Naive B cell (primary cell): ENCODE data around the gene C20orf144. TPM values are rescaled to one million over a fixed set of nuclear protein-coding genes. Genes with fewer than 3 reads are reported as not detected.

ENCODE experiments used
- ATAC-seq, 2 donors: fragments of 150-1000 bp; cut with Tn5 transposase; 2 replicates each; pipeline ENCODE4 v1.10.0; 2021; ENCODE audit warnings: low read depth in 2 of 2, mild to moderate bottlenecking in 2 of 2, moderate library complexity in 2 of 2
- DNase-seq: peaks from one replicate; pipeline ENCODE4 v3.0.0; 2022
- H3K27ac Mint-ChIP-seq, 6 donors: one replicate each; pipeline ENCODE4 v1.8.0; 2020 to 2022; ENCODE audit warnings: mild to moderate bottlenecking in 6 of 6, mixed read lengths in 6 of 6, moderate library complexity in 5 of 6, inconsistent platforms in 2 of 6
- H3K27me3 Mint-ChIP-seq, 3 donors: one replicate each; pipeline ENCODE4 v1.8.0; 2021 to 2022; ENCODE audit warnings: mixed read lengths in 3 of 3, mild to moderate bottlenecking in 1 of 3
- H3K36me3 Mint-ChIP-seq, 2 donors: one replicate each; pipeline ENCODE4 v1.8.0; 2020 to 2022; ENCODE audit warnings: mixed read lengths in 2 of 2, inconsistent platforms in 1 of 2, mild to moderate bottlenecking in 1 of 2
- H3K4me1 Mint-ChIP-seq, 3 donors: one replicate each; pipeline ENCODE4 v1.8.0; 2020 to 2022; ENCODE audit warnings: mixed read lengths in 3 of 3, inconsistent platforms in 1 of 3, mild to moderate bottlenecking in 1 of 3, moderate library complexity in 1 of 3
- H3K4me3 Mint-ChIP-seq, 8 donors: one replicate each; pipeline ENCODE4 v1.8.0; 2020 to 2022; ENCODE audit warnings: mild to moderate bottlenecking in 8 of 8, mixed read lengths in 8 of 8, moderate library complexity in 8 of 8, inconsistent platforms in 2 of 8
- H3K9me3 Mint-ChIP-seq, 7 donors: one replicate each; pipeline ENCODE4 v1.8.0; 2020 to 2022; ENCODE audit warnings: mixed read lengths in 7 of 7, mild to moderate bottlenecking in 5 of 7, inconsistent platforms in 2 of 7, moderate library complexity in 1 of 7
- polyA plus RNA-seq, 6 donors: library from polyadenylated mRNA; unstranded; fragments of 300-500 nt; fragmentation: Illumina TruSeq; gene quantifications; one replicate each; pipeline ENCODE4 v1.2.3, GENCODE V29; 2021; ENCODE audit warnings: low read depth in 6 of 6

C20orf144 gene
- polyA plus RNA-seq, 6 donors from 2014 or later: not detected

- no peak for DNase-seq
- peaks cover 24 to 29% (median 28%) of the 10 kb centered on the region in 3 donors for H3K4me1 Mint-ChIP-seq
- H3K4me3 Mint-ChIP-seq: no peak overlapping the region
- no peaks in the 10 kb centered on the region for H3K27me3 Mint-ChIP-seq
- no peak overlapping the region for H3K27ac Mint-ChIP-seq
- H3K36me3 Mint-ChIP-seq: no peaks in the 10 kb centered on the region
- no peaks in the 10 kb centered on the region for H3K9me3 Mint-ChIP-seq
- no peak for ATAC-seq
These were observed 18.6 kb downstream of the C20orf144 start for GRCh38 chr20:33680686-33681085.

GRCh38 chr20:33681288-33681687, 19.2 kb downstream of the C20orf144 start:
- no peaks in the 10 kb centered on the region for H3K27me3 Mint-ChIP-seq
- no peak overlapping the region for H3K4me3 Mint-ChIP-seq
- no peak for ATAC-seq
- DNase-seq: no peak
- no peaks in the 10 kb centered on the region for H3K9me3 Mint-ChIP-seq
- peaks cover 24 to 29% (median 28%) of the 10 kb centered on the region in 3 donors for H3K4me1 Mint-ChIP-seq
- H3K36me3 Mint-ChIP-seq: no peaks in the 10 kb centered on the region
- peak overlapping the region in 1 of 6 donors; percentile 10 for H3K27ac Mint-ChIP-seq

GRCh38 chr20:33681728-33682353, 19.7 kb downstream of the C20orf144 start:
- peaks cover 29 to 35% (median 32%) of the 10 kb centered on the region in 3 donors for H3K4me1 Mint-ChIP-seq
- no peaks in the 10 kb centered on the region for H3K36me3 Mint-ChIP-seq
- DNase-seq: no peak

GRCh38 chr20:33684533-33685327, 22.6 kb downstream of the C20orf144 start:
- Mint-ChIP-seq H3K36me3 (no peaks in the 10 kb centered on the region), H3K9me3 (no peaks in the 10 kb centered on the region), H3K4me3 (peak overlapping the region; percentile 72 to 86 (median 78)), H3K27me3 (no peaks in the 10 kb centered on the region), H3K27ac (peak overlapping the region in 4 of 6 donors; percentile 11 to 94 (median 78)), H3K4me1 (peaks cover 20 to 23% (median 20%) of the 10 kb centered on the region in 3 donors)
- ATAC-seq: no peak
- no peak for DNase-seq

More at GRCh38 chr20:33681728-33682353, 19.7 kb downstream of the C20orf144 start:
- ATAC-seq: no peak
- Mint-ChIP-seq H3K27me3 (no peaks in the 10 kb centered on the region), H3K27ac (peak overlapping the region in 1 of 6 donors; percentile 87), H3K9me3 (no peaks in the 10 kb centered on the region), H3K4me3 (peak overlapping the region in 1 of 8 donors; percentile 42)

- no peaks in the 10 kb centered on the region for H3K27me3 Mint-ChIP-seq
- H3K4me1 Mint-ChIP-seq: peaks cover 18 to 19% (median 19%) of the 10 kb centered on the region in 3 donors
- H3K36me3 Mint-ChIP-seq: no peaks in the 10 kb centered on the region
- H3K9me3 Mint-ChIP-seq: no peaks in the 10 kb centered on the region
- peak overlapping the region in 4 of 6 donors; percentile 76 to 94 (median 84) for H3K27ac Mint-ChIP-seq
- DNase-seq (peak; percentile 51), ATAC-seq (peak; percentile 27 to 43)
- H3K4me3 Mint-ChIP-seq: peak overlapping the region; percentile 72 to 86 (median 78)
These were observed 23.4 kb downstream of the C20orf144 start for GRCh38 chr20:33685328-33686099.

- peak within 1 kb of the TSS; percentile 16 to 94 (median 80) for H3K27ac Mint-ChIP-seq
- H3K36me3 Mint-ChIP-seq: no peaks in the 10 kb centered on the region
- peaks cover 18 to 20% (median 19%) of the 10 kb centered on the region in 3 donors for H3K4me1 Mint-ChIP-seq
- no peaks in the 10 kb centered on the region for H3K27me3 Mint-ChIP-seq
- peak within 1 kb of the TSS; percentile 80 to 93 (median 87) for H3K4me3 Mint-ChIP-seq
- no peaks in the 10 kb centered on the region for H3K9me3 Mint-ChIP-seq
- peak; percentile 94 for DNase-seq
- ATAC-seq: peak; percentile 94 to 96
These were observed 24.2 kb downstream of the C20orf144 start, which contains the start of gene E2F1 for GRCh38 chr20:33686100-33686983. TSS of gene E2F1 (minus strand) at chr20:33686385. CDS start at chr20:33686264, 121 bp downstream.

GRCh38 chr20:33686984-33687366, 24.8 kb downstream of the C20orf144 start:
- ATAC-seq: no peak
- Mint-ChIP-seq H3K27me3 (no peaks in the 10 kb centered on the region), H3K4me3 (peak overlapping the region; percentile 80 to 93 (median 87)), H3K27ac (peak overlapping the region in 3 of 6 donors; percentile 15 to 87 (median 16)), H3K9me3 (no peaks in the 10 kb centered on the region), H3K36me3 (no peaks in the 10 kb centered on the region), H3K4me1 (peaks cover 18 to 19% (median 18%) of the 10 kb centered on the region in 3 donors)
- DNase-seq: no peak

GRCh38 chr20:33687370-33687915, 25.3 kb downstream of the C20orf144 start:
- Mint-ChIP-seq H3K9me3 (no peaks in the 10 kb centered on the region), H3K27ac (peak overlapping the region in 1 of 6 donors; percentile 15), H3K36me3 (no peaks in the 10 kb centered on the region), H3K27me3 (no peaks in the 10 kb centered on the region), H3K4me1 (peaks cover 17 to 19% (median 18%) of the 10 kb centered on the region in 3 donors), H3K4me3 (peak overlapping the region in 7 of 8 donors; percentile 57 to 91 (median 80))
- DNase-seq (no peak), ATAC-seq (no peak)

GRCh38 chr20:33687993-33688937, 26.1 kb downstream of the C20orf144 start:
- DNase-seq (no peak), ATAC-seq (no peak)
- Mint-ChIP-seq H3K4me3 (peak overlapping the region in 3 of 8 donors; percentile 27 to 87 (median 78)), H3K4me1 (peaks cover 17 to 19% (median 18%) of the 10 kb centered on the region in 3 donors), H3K27ac (no peak overlapping the region), H3K27me3 (no peaks in the 10 kb centered on the region), H3K9me3 (no peaks in the 10 kb centered on the region), H3K36me3 (no peaks in the 10 kb centered on the region)

- Mint-ChIP-seq H3K4me1 (peaks cover 17 to 19% (median 18%) of the 10 kb centered on the region in 3 donors), H3K36me3 (no peaks in the 10 kb centered on the region), H3K27me3 (no peaks in the 10 kb centered on the region), H3K27ac (no peak overlapping the region), H3K4me3 (no peak overlapping the region), H3K9me3 (no peaks in the 10 kb centered on the region)
- ATAC-seq (no peak), DNase-seq (no peak)
These were observed 26.9 kb downstream of the C20orf144 start for GRCh38 chr20:33688938-33689424.

- no peak overlapping the region for H3K4me3 Mint-ChIP-seq
- H3K36me3 Mint-ChIP-seq: no peaks in the 10 kb centered on the region
- no peak overlapping the region for H3K27ac Mint-ChIP-seq
- H3K4me1 Mint-ChIP-seq: peaks cover 15 to 18% (median 17%) of the 10 kb centered on the region in 3 donors
- no peaks in the 10 kb centered on the region for H3K9me3 Mint-ChIP-seq
- no peaks in the 10 kb centered on the region for H3K27me3 Mint-ChIP-seq
- DNase-seq (no peak), ATAC-seq (no peak)
These were observed 27.4 kb downstream of the C20orf144 start for GRCh38 chr20:33689493-33689892.
